Trophoblast cell (in vitro differentiated cells and primary cell): ENCODE measurements around the gene TADA3.

Experiments
- DNase-seq, 2 donors: peaks; one replicate each; pipeline ENCODE4 v3.0.0-alpha.2; 2016
- H2AFZ ChIP-seq: 2 replicates; pipeline ENCODE4 v1.6.1; 2013; ENCODE audit warnings: low read length, moderate library complexity, mild to moderate bottlenecking; ENCODE audit not compliant: insufficient read depth, poor library complexity
- H2AK5ac ChIP-seq: 2 replicates; pipeline ENCODE4 v1.6.1; 2013; ENCODE audit warnings: mild to moderate bottlenecking, low read length
- H2BK120ac ChIP-seq: 2 replicates; pipeline ENCODE4 v1.6.1; 2013; ENCODE audit warnings: low read length, mild to moderate bottlenecking, moderate library complexity; ENCODE audit not compliant: insufficient read depth, poor library complexity
- H2BK12ac ChIP-seq: 2 replicates; pipeline ENCODE4 v1.6.1; 2013; ENCODE audit warnings: mild to moderate bottlenecking, low read length, moderate library complexity
- H2BK5ac ChIP-seq: 2 replicates; pipeline ENCODE4 v1.6.1; 2013; ENCODE audit warnings: low read length, low read depth, moderate library complexity, mild to moderate bottlenecking; ENCODE audit not compliant: poor library complexity
- H3K14ac ChIP-seq: 2 replicates; pipeline ENCODE4 v1.6.1; 2013; ENCODE audit warnings: mild to moderate bottlenecking, low read length
- H3K18ac ChIP-seq: 2 replicates; pipeline ENCODE4 v1.6.1; 2013; ENCODE audit warnings: mild to moderate bottlenecking, low read length
- H3K23ac ChIP-seq: 2 replicates; pipeline ENCODE4 v1.6.1; 2013; ENCODE audit warnings: low read length
- H3K27ac ChIP-seq: 2 replicates; pipeline ENCODE4 v1.5.1; 2013; ENCODE audit warnings: low read depth, mild to moderate bottlenecking, inconsistent platforms, low read length, moderate library complexity
- H3K27me3 ChIP-seq: 2 replicates; pipeline ENCODE4 v1.6.1; 2013; ENCODE audit warnings: inconsistent platforms, mild to moderate bottlenecking, low read length, moderate library complexity; ENCODE audit not compliant: insufficient read depth
- H3K36me3 ChIP-seq, 2 experiments: 1 replicate in 1 of 2; 2 replicates in 1 of 2; pipeline ENCODE4 v1.6.1; 2013; ENCODE audit warnings: low read length in 2 of 2, mild to moderate bottlenecking in 2 of 2, moderate library complexity in 1 of 2; ENCODE audit not compliant: insufficient read depth in 2 of 2, control insufficient read depth in 1 of 2
- H3K4ac ChIP-seq: 2 replicates; pipeline ENCODE4 v1.6.1; 2013; ENCODE audit warnings: low read depth, mild to moderate bottlenecking, low read length, moderate library complexity
- H3K4me1 ChIP-seq, 2 experiments: 1 replicate in 1 of 2; 2 replicates in 1 of 2; pipeline ENCODE4 v1.6.1; 2013; ENCODE audit warnings: low read length in 2 of 2, mild to moderate bottlenecking in 2 of 2, moderate library complexity in 1 of 2; ENCODE audit not compliant: insufficient read depth in 2 of 2, control insufficient read depth in 1 of 2
- H3K4me2 ChIP-seq: 2 replicates; pipeline ENCODE4 v1.6.1; 2013; ENCODE audit warnings: inconsistent platforms, mild to moderate bottlenecking, low read length, moderate library complexity
- H3K4me3 ChIP-seq: 2 replicates; pipeline ENCODE4 v1.5.1; 2013; ENCODE audit warnings: mild to moderate bottlenecking, low read depth, low read length, inconsistent platforms
- H3K79me1 ChIP-seq: one replicate; pipeline ENCODE4 v1.6.1; 2013; ENCODE audit warnings: low read length
- H3K79me2 ChIP-seq: 2 replicates; pipeline ENCODE4 v1.6.1; 2013; ENCODE audit warnings: low read length, mild to moderate bottlenecking; ENCODE audit not compliant: control insufficient read depth, insufficient read depth, poor library complexity
- H3K9ac ChIP-seq: 2 replicates; pipeline ENCODE4 v1.6.1; 2013; ENCODE audit warnings: mild to moderate bottlenecking, low read length
- H3K9me3 ChIP-seq: 2 replicates; pipeline ENCODE4 v1.6.1; 2013; ENCODE audit warnings: low read depth, mild to moderate bottlenecking, control low read depth, inconsistent platforms, low read length; ENCODE audit not compliant: insufficient read depth
- H4K12ac ChIP-seq: 2 replicates; pipeline ENCODE4 v1.6.1; 2013; ENCODE audit warnings: low read depth, mild to moderate bottlenecking, low read length, moderate library complexity
- H4K8ac ChIP-seq: 2 replicates; pipeline ENCODE4 v1.6.1; 2013; ENCODE audit warnings: low read depth, mild to moderate bottlenecking, low read length, moderate library complexity
- H4K91ac ChIP-seq: one replicate; pipeline ENCODE4 v1.6.1; 2013; ENCODE audit warnings: low read depth, mild to moderate bottlenecking, low read length, moderate library complexity
- WGBS: extraction: QIAGEN DNeasy Blood & Tissue Kit; methylation state at CpG from one replicate; pipeline ENCODE4 v1.1.7; 2013; ENCODE audit warnings: missing lambda C conversion rate; ENCODE audit not compliant: insufficient read length, insufficient coverage; ENCODE audit errors: extremely low coverage; 5-methylcytosine and 5-hydroxymethylcytosine counted together

The TADA3 gene

DNA sequence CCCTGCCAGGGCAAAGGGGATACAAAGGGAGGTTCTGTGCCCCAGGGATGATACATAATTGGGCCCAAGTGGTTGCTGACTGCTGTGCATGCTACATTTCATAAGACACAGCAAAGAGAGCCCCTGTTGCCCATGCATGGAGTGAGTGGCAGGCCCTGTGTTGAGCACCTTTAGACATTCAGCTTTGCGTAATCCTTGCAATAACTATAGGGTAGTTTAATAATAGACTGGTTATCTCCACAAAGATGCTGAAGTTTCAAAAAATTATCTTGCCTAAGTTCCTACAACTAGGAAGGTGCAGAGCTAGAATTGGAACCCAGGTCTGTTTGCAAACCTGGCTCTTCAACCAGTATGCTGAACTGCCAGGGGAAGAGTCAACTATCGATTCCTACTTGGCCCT, 44.2 kb downstream of the TADA3 start:
- H3K9ac ChIP-seq = no peak overlapping the region
- H3K79me1 ChIP-seq = peaks cover 7% of the 10 kb centered on the region
- WGBS = no CpG with 5 or more reads among the region's 2 CpGs
- no peak overlapping the region for H4K91ac ChIP-seq
- peaks cover 5 to 7% of the 10 kb centered on the region in 2 experiments for H3K4me1 ChIP-seq
- no peak overlapping the region for H2BK120ac ChIP-seq
- no peak overlapping the region for H3K4me3 ChIP-seq
- H3K9me3 ChIP-seq = no peaks in the 10 kb centered on the region
- no peak overlapping the region for H3K18ac ChIP-seq
- H3K4ac ChIP-seq = no peak overlapping the region
- peaks cover 3% of the 10 kb centered on the region for H3K79me2 ChIP-seq
- no peak overlapping the region for H2BK5ac ChIP-seq
- no peak overlapping the region for H4K12ac ChIP-seq
- H3K27me3 ChIP-seq = no peaks in the 10 kb centered on the region
- no peak overlapping the region for H3K4me2 ChIP-seq
- no peak overlapping the region for H4K8ac ChIP-seq
- H3K23ac ChIP-seq = no peak overlapping the region
- no peak overlapping the region for H3K27ac ChIP-seq
- no peak overlapping the region for H3K14ac ChIP-seq
- H2AFZ ChIP-seq = no peak overlapping the region
- no peak for DNase-seq
- H3K36me3 ChIP-seq = peaks cover 55 to 62% of the 10 kb centered on the region in 2 experiments
- H2BK12ac ChIP-seq = no peak overlapping the region
- no peak overlapping the region for H2AK5ac ChIP-seq

DNA sequence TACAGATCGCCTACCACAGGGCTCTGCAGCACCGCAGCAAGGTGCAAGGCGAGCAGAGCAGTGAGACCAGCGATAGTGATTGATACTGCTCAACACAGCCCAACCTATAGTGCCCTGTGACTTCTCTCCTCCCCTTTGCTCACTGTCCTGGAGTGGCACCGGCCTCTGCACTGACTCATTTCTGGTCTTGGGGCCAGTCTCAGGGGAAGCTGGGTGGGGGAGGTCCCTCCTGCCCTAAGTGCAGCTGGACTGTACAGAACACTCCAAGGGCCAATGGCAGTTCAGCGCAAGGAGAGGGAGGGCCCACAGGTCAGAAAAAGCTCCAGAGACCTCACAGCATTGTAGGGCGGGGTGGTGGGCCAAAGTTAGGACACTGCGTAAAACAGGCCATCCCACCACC, 45.0 kb downstream of the TADA3 start:
- no peak overlapping the region for H2BK5ac ChIP-seq
- no peak overlapping the region for H2AFZ ChIP-seq
- H2AK5ac ChIP-seq = no peak overlapping the region
- no peak overlapping the region for H4K12ac ChIP-seq
- no peak overlapping the region for H2BK12ac ChIP-seq
- H4K91ac ChIP-seq = no peak overlapping the region
- no peak overlapping the region for H3K27ac ChIP-seq
- DNase-seq = no peak
- H3K4me2 ChIP-seq = no peak overlapping the region
- peaks cover 3% of the 10 kb centered on the region for H3K79me2 ChIP-seq
- H3K4me1 ChIP-seq = peaks cover 5 to 7% of the 10 kb centered on the region in 2 experiments
- H4K8ac ChIP-seq = no peak overlapping the region
- no peak overlapping the region for H3K9ac ChIP-seq
- no peak overlapping the region for H3K4ac ChIP-seq
- H3K18ac ChIP-seq = no peak overlapping the region
- no peaks in the 10 kb centered on the region for H3K9me3 ChIP-seq
- H3K36me3 ChIP-seq = peaks cover 57 to 66% of the 10 kb centered on the region in 2 experiments
- no peak overlapping the region for H2BK120ac ChIP-seq
- no peak overlapping the region for H3K14ac ChIP-seq
- WGBS = no CpG with 5 or more reads among the region's 8 CpGs
- H3K79me1 ChIP-seq = peaks cover 7% of the 10 kb centered on the region
- H3K27me3 ChIP-seq = no peaks in the 10 kb centered on the region
- no peak overlapping the region for H3K23ac ChIP-seq
- H3K4me3 ChIP-seq = no peak overlapping the region

DNA sequence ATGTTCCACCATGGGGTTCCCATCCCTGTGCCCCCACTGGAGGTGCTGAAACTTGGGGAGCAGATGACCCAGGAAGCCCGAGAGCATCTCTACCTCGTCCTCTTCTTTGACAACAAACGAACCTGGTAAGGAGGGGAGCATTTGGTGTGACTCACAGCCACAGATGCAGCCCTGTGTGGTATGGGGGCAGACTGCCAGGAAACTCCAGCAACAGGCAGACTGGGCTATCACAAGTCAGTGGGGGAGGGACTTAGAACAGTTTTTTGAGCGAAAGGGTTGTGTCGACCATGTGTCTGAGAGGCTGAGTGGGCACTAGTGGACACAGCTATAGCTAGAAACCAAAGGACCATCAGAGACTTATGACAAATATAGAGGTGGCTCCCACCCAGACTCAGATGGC, 45.9 kb downstream of the TADA3 start:
- Histone ChIP-seq H3K27me3 (no peaks in the 10 kb centered on the region), H3K79me2 (peaks cover 3% of the 10 kb centered on the region), H3K36me3 (peaks cover 60 to 68% of the 10 kb centered on the region in 2 experiments), H3K4me3 (no peak overlapping the region), H4K8ac (no peak overlapping the region), H3K14ac (no peak overlapping the region), H3K4ac (no peak overlapping the region), H2BK12ac (no peak overlapping the region), H3K27ac (no peak overlapping the region), H3K9me3 (no peaks in the 10 kb centered on the region), H3K4me2 (no peak overlapping the region), H3K9ac (no peak overlapping the region), H4K91ac (no peak overlapping the region), H2BK120ac (no peak overlapping the region), H2AFZ (no peak overlapping the region), H4K12ac (no peak overlapping the region), H3K4me1 (peaks cover 5 to 7% of the 10 kb centered on the region in 2 experiments), H2AK5ac (no peak overlapping the region), H3K18ac (no peak overlapping the region), H2BK5ac (no peak overlapping the region), H3K79me1 (peaks cover 7% of the 10 kb centered on the region), H3K23ac (no peak overlapping the region)
- WGBS = no CpG with 5 or more reads among the region's 5 CpGs
- no peak for DNase-seq

DNA sequence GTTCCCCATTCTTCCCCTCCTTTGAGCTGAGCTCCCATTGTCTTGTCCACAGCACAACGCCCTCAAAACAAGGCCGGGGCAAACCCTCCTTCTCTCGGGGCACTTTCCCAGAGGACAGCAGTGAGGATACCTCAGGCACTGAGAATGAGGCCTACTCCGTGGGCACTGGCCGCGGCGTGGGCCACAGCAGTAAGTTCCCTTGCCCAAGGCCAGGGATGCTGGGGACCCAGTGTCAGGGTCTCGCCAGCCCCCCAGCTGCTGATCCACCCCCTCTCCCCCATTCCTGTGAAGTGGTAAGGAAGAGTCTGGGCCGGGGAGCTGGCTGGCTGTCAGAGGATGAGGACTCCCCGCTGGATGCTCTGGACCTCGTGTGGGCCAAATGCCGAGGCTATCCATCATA, 46.8 kb downstream of the TADA3 start:
- Histone ChIP-seq H3K4me3 (no peak overlapping the region), H3K79me2 (peaks cover 3% of the 10 kb centered on the region), H3K18ac (no peak overlapping the region), H3K23ac (no peak overlapping the region), H3K4me1 (peaks cover under 1 to 5% of the 10 kb centered on the region in 2 experiments), H4K12ac (no peak overlapping the region), H3K4me2 (no peak overlapping the region), H3K79me1 (peaks cover 7% of the 10 kb centered on the region), H2BK5ac (no peak overlapping the region), H3K9me3 (no peaks in the 10 kb centered on the region), H3K4ac (no peak overlapping the region), H3K14ac (no peak overlapping the region), H3K9ac (no peak overlapping the region), H3K27me3 (no peaks in the 10 kb centered on the region), H4K91ac (no peak overlapping the region), H2BK12ac (no peak overlapping the region), H2BK120ac (no peak overlapping the region), H2AK5ac (no peak overlapping the region), H3K36me3 (peaks cover 65 to 76% of the 10 kb centered on the region in 2 experiments), H3K27ac (no peak overlapping the region), H2AFZ (no peak overlapping the region), H4K8ac (no peak overlapping the region)
- no CpG with 5 or more reads among the region's 12 CpGs for WGBS
- no peak for DNase-seq
